22Rv1 (cell line): ENCODE results near the gene NRXN3.

ENCODE experiments used
- H3K27ac ChIP-seq: fragments of 450-650 bp; 2 replicates; pipeline ENCODE4 v1.5.1; 2017
- CTCF ChIP-seq: fragments of 450-650 bp; IDR thresholded peaks from 2 replicates; pipeline ENCODE4 v1.5.1; 2017; ENCODE audit warnings: mild to moderate bottlenecking
- ZFX ChIP-seq: fragments of 450-650 bp; IDR thresholded peaks from 2 replicates; pipeline ENCODE4 v1.6.1; 2017; ENCODE audit warnings: antibody characterized with exemption, borderline replicate concordance

NRXN3 gene

DNA sequence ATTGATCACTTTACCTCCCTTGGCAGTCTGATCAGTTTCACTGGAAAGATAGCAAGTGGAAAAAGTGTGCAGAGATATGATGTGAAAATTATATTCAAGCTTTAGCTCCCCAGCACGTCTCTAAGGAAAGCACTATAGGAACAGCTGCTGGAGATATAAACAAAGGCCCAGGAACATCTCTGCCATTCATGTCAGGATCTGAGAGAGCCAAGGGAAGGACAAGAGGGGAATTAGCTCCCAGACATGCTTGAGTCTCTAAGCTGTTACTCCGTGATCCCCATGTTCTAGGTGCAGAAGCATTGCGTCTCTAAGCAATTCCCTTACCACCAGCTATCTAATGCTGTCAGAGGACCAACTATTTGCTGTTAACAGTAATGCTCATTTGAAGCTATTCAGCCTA, 1341.0 kb downstream of the NRXN3 start:
- TF ChIP-seq CTCF (no peak), ZFX (no peak)
- no peak overlapping the region for H3K27ac ChIP-seq

DNA sequence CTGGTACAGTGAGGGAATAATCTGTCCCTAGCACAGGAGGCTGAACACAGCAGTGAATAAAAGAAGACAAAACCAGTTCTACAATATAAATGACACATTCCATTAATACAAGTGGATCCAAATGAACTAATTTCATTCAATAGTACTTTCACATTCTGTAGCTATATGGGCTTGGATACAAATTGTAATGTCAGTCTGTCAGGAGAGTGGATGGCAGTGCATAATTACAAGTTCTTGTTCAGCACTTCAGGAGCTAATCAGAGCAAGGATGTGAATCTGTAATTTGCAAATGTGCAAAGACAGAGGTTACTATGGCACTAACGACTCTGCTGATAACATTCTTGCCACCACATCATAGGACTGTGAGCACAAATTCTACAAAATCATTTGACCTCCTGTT, 1343.3 kb downstream of the NRXN3 start:
- no peak overlapping the region for H3K27ac ChIP-seq
- TF ChIP-seq CTCF (no peak), ZFX (no peak)

GRCh38 chr14:79514700-79515099, 1344.5 kb downstream of the NRXN3 start:
- H3K27ac ChIP-seq = no peak overlapping the region
- no peak for TF ChIP-seq CTCF

DNA sequence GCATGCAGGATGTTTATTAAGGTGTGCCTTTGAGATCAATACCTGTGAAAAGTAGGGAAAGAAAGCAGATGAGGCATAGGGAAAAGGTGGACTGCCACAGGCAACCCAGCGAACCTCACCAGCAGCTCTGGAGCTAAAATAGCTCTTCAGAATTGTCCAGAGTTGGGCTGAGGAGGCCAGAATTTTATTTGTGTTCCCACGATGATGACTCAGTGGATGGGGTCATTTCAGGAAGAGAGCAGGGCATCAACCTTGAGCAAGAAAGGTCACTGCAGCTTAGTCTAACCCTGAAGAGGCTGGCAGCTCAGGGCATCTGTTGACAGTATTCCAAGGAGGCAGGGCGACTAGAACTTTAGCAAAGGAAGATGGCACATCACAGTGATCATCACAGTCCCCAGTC, 1345.0 kb downstream of the NRXN3 start:
- no peak overlapping the region for H3K27ac ChIP-seq
- TF ChIP-seq CTCF = no peak
- TF ChIP-seq ZFX = no peak

- no peak overlapping the region for H3K27ac ChIP-seq
- TF ChIP-seq ZFX = no peak
- TF ChIP-seq CTCF = no peak
Measured at GRCh38 chr14:79516009-79516408, 1345.8 kb downstream of the NRXN3 start.

DNA sequence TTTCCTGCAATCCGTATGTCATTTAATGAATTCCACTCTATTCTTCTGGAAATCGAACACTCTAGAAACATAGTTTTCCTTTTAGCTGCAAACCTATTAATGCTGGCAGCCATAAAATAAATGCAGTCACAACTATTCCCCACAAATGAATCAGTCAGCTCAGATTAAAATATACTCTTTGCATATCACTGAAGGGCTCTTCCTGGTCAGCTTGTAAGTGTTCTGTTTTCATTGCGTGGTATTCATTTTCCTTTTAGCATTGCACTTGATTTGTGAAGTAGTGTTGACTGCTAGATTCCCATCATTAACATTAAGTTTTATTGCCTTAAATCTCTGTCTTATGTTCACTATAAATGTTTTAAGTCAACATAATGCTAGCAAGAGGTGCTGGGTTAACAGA, 1355.2 kb downstream of the NRXN3 start:
- H3K27ac ChIP-seq = no peak overlapping the region
- no peak for TF ChIP-seq CTCF
- no peak for TF ChIP-seq ZFX

GRCh38 chr14:79528828-79529416, 1358.7 kb downstream of the NRXN3 start:
- H3K27ac ChIP-seq = no peak overlapping the region
- TF ChIP-seq ZFX (no peak), CTCF (no peak)
